DMS114 treated with DMSO at 0.1 percent for 48 hours (cell line): ENCODE results near the gene CFAP69.

ENCODE experiments used
- DNase-seq: peaks from one replicate; lab custom pipeline; 2025; ENCODE audit not compliant: unreplicated experiment; lab: John Stamatoyannopoulos, UW

CFAP69 gene

DNA sequence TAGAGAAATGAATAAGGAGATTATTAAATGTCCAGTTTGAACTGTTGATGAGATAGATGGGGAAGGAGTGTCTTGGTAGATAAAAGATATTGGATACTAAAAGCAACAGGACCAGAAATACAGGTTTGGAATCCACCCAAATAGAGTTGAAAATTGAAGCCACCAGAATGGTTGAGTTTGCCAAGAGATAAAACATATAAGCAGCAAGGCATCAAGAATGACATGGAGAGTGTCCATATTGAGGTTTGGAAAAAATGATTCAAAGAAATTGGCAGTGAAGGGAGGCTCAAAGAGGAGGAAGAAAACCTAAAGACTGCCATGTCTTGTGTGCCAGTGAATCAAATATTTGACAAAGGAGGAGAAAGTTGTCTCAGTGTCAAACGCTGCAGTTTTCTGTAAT lies 24.2 kb downstream of the CFAP69 start:
- no peak for DNase-seq

DNA sequence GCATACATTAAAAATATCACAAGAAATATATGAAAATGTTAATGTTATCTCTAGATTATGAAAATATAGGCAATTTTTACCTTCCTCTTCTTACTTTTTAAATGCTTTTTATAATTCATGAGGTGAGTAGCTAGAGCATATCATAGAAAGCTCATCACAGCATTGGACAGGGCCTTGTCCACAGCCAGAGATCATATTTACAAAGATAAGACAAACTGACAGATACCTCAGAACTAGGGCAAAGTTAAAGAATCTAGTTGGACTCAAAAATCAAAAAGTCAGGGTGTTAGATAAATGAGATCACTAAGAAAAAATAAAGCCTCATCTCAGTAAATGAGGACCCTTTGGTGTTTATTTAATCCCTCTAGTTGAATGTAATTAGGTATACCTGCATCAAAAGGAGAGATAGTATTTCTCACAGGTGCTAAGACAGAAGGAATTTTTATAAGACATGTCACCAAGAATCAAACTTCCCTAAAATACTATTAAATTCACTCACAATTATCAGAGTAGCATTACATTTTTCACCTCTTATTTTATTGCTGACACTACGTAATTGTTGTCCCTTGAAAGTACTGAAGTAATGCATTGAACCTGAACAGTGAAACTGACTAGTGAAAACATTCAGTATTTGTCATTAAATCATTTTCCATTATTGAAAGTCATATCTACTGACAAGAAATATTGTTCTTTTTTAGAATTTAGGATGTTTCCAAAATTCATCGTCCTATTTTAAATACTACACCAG lies 25.6 kb downstream of the CFAP69 start:
- no peak for DNase-seq

DNA sequence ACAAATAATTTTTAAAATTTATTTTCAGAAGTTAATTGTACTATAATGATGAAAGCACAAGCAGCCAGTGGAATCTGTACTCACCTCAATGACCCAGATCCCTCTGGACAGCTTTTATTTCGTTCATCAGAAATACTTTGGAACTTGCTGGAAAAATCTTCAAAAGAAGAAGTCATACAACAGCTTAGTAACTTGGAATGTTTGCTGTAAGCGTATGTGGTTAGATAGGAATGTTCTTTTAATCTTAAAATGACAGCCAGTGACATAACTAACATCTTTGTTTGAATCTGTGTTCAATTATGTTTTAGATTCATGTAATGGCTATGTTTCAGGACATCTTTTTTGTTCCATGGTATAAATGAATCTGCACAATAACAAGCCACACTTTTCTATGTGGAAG lies 26.8 kb downstream of the CFAP69 start:
- no peak for DNase-seq

DNA sequence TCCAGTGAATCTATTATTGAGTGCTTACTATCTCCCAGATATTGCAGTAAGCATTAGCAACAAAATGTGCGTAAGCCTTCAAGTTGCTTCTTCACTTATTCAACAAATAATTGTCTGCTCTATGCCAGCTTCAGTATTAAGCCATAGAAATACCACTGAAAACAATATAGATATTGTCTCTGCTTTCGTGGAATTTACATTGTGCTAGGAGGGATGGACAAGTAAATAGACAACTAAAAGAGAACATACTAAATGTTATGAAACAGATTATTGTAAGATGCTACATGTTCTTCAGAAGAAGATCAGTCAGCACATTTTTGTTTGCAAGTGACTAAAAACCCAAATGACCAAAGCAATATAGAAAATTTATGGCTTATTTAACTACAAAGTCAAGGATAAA lies 27.3 kb downstream of the CFAP69 start:
- DNase-seq = no peak

DNA sequence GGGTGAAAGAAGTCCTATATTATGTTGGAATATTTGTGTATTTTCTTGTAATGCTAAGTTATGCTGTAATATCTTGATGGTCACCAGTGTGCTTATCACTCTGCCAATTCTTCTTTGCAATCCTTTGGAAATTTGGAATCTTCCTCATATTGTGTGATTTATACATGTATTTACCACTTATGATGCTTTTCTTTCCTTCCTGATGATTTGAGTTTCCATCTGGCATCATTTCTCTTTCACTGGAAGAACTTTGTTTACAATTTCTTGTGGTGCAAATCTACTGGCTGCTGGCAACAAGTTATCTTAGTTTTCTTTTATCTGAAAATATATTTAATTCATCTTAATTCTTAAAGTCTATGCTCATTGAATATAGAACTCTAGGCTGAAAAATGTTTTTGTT lies 29.2 kb downstream of the CFAP69 start:
- DNase-seq = no peak

DNA sequence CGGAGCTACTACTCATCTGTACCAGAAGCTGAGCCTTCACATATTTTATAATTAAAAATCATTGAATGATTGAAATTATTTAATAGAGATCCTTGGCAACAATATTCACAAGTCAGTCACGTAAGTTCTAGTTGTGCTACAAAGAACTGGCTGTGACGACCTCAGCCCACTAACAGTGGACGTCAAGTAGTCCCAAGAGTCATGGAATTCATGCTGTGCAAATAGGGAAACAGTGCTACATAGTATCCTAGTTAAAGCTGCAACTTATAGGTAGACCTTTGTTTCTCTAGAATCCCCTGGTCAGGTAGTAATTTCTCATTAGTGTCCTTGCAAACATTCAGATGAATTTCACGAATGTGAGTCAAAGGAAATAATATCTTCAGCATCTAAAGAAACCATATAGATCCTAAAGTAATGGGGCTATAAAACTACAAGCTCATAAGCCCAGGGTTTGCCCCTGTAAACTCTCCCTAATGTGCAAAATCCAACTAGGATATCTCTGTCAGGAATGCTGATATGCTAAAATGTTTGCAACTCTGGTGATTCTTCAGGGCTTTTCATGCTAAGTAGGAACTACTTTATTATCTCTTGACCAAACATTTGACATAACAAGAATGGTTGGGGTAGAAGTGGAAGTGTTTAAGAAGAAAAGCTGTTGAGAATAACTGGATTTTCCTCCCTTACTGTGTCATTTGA lies 31.2 kb downstream of the CFAP69 start:
- no peak for DNase-seq

DNA sequence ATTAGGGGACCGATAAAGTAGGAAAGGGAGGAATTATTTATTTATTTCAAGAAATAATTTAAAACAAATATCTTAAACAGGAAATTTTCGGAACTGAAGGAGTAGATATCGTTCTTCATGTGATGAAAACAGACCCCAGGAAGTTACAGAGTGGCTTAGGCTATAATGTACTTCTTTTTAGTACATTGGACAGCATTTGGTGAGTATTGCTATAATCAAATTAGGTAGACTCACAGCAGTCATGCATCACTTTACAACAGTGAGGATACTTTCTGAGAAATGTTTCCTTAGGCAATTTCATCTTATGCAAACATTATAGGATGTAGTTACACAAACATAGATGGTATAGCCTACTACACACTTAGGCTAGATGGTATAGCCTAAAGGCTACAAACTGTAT lies 43.2 kb downstream of the CFAP69 start:
- DNase-seq = no peak

DNA sequence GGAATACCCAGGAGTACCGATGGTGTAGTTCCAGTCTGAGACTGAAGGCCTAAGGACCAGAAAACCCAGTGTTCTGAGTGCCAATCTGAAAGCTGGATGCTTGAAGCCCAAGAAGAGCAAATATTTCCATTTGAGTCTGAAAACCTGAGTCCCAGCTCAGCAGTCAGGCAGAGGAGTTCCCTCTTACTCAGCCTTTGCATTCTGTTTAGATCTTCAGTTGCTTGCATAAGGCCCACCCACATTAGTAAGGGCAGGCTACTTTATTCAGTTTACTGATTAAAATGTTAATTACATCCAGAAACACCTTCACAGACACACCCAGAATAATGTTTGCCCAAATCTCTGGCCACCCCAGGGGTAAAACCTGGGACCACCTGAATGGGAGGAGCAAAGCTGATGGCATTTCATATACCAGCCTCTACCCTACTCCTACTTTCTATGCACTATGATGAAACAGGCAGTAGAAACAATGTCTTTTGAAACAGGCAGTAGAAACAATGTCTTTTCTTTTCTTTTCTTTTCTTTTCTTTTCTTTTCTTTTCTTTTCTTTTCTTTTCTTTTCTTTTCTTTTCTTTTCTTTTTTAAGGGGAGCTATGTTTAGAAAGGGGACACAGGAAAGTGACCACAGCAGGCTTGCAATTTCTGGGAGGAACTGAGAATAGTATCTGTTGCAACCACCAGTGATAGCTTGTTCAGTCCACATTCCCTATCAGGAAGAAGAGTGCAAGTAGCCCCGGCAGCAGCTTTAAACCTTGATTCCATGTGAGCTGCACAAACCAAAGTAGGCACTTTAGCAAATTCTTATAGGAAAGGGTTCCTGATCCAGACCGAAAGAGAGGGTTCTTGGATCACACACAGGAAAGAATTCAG lies 45.5 kb downstream of the CFAP69 start:
- DNase-seq = no peak

DNA sequence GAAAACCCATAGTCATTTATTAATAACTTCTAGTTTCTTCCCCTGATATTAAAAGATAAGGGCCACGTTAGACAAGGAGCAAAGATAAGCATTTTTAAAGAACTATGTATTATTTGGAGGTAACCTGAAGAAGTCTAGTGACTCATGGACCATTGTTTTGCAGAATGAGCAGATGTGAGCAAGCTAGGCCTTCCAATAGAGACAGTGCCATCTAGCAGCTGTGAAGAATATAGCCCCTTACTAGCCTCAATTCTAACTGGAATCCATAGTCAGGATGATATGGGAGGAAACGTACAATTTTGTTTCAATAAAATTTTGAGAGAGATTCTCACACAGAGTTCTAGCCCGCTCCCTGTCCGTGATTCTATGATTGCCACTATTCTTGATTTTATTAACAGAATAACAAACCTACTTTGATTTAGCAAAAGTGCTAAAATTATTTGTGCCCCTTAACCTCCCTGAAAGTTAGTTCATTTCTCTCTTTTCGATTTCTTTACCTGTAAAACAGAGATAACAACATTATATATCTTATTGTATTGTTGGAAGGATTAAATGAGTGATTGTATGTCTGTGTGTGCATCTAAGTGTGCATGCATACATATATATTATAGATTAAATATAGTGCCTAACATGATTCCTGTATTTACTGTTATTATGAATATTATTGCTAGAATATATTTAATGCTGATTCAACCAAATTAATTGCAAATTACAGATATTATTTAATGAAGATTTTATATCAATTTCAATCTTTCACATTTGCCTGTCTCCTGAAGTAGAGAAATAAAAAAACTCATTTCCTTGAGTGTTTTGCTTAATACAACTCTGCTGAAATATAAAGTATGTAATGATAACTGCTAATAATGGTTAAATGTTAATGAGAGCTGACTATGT lies 53.4 kb downstream of the CFAP69 start:
- DNase-seq = peak; percentile 30

DNA sequence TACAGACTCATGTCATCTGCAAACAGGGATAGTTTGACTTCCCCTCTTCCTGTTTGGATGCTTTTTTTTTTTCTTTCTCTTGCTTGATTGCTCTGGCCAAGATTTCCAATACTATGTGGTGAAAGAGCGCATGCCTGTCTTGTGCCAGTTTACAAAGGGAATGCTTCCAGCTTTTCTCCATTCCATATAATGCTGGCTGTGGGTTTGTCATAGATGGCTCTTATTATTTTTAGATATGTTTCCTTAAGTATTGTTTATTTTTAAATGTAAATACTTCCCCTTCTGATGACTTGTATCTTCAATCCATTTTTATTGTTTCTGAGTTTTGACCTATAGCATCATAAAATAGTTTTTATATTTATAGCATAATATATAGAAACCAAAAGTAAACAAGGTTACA lies 58.3 kb downstream of the CFAP69 start:
- no peak for DNase-seq

DNA sequence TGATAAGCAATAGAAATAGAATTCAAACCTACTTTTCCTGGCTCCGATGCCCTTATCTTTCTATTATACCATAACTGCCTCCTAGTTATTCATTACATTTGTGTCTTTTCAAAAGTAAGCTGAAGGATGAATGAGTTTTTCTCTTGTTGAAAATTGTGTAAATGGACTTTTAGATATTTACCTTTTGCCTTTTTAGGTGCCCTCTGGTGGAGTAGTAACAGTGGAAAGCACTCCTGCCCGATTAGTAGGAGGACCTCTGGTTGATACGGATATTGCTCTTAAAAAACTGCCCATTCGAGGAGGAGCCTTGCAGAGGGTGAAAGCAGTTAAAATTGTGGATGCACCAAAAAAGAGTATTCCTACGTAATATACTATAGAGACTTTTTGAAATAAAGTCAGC lies 64.9 kb downstream of the CFAP69 start:
- DNase-seq = no peak

DNA sequence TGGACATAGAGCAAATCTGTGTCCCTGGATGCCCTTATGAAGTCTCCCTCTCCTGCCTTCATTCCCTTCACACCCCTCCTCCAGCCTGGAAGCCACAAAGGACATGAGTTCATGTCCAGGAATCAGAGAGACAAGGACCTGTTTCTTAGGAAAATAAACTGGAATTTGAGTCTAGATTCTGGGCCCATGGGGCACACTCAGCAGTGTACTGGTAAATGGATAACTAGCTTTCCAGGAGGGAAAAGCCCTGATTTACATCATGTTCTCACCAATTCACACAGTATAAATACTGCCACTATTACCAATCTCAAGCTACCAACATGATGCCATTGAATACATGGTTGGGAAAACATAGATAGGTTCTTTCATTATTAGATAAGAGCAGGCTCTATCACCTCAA lies 66.2 kb downstream of the CFAP69 start:
- DNase-seq = no peak

DNA sequence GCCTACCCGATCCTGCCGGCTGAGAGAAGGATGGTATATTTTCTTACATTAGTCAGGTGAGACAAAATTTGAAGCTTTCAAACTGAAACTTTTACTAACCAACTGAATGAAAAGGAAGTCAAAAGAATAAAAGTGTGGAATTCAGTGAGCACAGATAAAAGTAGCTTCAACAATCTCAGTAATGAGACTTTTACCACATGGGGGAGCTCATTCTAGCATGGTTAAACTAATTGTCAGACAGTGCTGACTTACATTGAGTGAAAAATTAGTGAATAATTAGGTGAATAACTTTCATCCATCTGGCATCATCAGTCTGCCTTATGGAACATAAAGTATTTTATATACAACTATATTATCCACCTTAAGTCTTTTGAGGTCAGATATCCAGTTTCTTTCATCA lies 67.8 kb downstream of the CFAP69 start:
- DNase-seq = no peak

DNA sequence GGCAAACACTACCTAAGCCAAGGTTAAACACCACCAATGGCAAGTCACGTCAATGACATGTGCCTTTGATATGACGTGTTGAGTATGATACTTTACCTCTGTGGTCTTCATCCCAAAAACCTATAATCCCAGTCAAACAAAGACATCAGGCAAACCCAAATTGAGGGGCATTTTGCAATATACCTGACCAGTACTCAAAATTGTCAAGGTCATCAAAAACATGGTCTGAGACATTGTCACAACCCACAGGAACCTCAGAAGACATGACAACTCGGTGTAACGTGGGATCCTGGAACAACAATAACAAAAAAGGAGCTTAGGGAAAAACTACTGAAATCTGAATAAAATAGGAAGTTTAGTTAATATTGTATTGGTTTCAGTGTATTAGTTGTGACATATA lies 68.9 kb downstream of the CFAP69 start:
- DNase-seq = no peak

DNA sequence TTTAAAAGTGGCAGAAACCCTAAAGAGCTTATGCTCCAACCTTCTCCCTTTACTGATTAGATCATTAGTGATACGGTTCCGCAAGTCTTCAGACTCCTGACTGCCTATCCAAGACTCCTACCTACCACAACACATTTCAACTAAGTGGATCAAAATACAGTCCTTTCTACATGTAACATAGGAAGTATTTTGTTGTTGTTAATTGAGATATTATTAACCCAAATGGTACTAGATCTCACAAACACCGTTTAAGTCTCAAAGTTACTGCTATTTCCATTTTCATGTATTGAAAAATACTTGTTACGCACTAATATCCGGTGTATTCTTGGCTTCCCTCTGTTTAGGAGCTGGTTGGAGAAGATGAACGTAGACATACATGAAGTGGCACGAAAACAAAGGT lies 75.0 kb downstream of the CFAP69 start:
- DNase-seq = no peak

DNA sequence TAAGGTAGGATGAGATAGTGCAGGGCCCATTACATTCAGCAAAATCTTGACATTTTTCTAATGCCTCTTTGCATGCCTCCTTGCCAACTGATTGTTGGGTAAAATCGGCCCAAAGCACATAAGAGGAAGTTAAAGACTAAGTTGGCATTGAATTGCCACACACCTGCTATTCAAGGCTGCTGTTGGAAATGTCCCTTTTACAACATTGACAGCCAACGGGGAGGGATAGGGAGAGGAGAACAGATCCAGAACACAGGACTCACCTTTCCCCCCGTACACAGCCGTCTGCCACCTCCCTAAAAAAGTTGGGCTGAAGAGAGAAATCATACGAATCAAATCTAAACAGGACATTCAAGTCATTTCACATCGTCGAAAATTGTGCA lies 75.4 kb downstream of the CFAP69 start:
- no peak for DNase-seq

DNA sequence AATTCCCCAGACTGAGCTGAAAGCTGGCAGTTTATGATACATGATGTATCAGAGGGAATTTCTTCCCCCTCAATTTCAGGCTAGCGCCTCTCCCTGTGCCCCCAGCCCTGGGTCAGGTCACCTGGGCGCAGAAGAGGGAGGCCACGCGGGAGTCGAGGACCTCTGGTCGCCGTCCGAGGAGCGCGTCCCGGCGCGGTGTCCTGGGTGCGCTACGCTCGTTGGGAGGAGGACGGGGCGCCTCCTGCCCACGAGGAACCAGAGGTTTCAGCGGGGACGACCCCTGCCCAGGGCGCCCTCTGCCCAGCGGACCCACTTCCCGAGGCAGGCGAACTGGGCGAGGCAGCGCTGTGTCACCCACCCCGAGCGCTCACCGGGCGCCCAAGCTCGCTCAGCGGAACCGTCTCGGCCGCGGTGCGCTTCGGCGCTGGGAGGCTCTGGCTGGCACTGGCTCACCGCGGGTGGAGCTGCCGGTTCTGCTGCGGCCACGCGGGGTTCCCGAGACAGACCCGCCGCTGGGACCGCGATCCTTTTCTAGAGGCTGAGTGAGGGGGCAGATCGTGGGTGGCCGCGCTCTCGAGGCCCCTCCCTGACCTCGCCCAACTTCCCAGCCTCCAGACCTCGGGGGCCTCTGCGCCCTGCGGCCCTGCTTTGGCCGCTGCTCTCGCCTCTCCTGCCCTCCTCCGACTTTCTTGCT lies 76.0 kb downstream of the CFAP69 start, which contains the start of gene FAM237B:
Gene FAM237B (minus strand): TSS at position 504 of the 694 bp plus-strand sequence. CDS start 1,556 bp downstream, outside the sequence.
- DNase-seq = no peak

DNA sequence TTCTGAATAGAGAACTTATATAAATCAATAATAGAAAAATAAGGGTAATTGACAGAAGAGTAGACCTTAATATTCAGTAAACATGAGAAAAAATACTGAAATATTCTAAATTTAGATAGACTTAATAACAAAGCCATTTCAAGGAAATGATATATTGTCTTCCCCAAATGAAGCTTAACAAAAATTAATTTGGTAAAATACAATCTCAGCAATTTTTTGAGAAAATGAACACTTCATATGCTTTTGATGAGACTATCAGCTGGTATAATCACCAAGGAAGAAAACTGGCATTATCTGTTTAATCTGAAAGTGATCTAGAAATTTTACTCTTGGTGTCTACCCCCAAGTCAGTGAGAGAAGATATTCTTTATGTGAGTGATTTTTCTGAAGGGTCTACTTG lies 77.9 kb downstream of the CFAP69 start:
- DNase-seq = no peak

DNA sequence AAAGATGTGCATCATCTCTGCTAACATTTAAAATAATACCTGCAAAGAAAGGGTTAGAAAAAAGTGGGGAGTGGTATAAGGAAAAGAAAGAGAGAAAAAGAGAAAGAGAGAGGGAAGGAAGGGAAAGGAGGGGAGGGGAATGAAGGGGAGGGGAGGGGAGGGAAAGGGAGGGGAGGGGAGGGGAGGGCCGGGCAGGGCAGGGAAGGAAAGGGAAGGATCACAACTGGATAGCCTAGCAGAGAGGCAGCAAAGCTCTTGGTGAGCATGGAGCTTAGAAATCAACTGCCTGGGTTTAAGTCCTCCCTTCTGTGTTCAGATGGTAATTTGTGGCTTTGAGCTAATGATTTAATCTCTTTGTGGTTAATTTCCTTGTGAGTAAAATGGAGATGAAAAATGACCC lies 81.5 kb downstream of the CFAP69 start:
- no peak for DNase-seq

DNA sequence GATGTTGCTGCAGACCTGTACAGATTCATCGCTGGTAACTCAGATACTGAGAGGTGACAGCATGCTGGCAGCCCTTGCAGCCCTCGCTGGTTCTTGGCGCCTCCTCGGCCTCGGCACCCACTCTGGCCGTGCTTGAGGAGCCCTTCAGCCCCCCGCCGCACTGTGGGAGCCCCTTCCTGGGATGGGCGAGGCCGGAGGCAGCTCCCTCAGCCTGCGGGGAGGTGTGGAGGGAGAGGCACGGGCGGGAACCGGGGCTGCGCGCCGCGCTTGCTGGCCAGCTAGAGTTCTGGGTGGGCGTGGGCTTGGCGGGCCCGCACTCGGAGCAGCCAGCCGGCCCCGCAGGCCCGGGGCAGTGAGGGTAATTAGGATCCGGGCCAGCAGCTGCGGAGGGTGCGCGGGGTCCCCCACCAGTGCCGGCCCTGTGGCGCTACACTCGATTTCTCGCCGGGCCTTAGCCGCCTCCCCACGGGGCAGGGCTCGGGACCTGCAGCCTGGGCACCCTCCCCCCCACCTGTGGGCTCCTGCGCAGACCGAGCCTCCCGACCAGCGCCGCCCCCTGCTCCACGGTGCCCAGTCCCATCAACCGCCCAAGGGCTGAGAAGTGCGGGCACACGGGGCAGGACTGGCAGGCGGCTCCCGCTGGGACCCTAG lies 89.3 kb downstream of the CFAP69 start:
- DNase-seq = no peak
